Stimulated activated CD4-positive, alpha-beta T cell treated with anti-CD3 and anti-CD28 coated beads, Interleukin-4, amount 100 ng/mL, for 48 hours (primary cell): Measurements from ENCODE around the gene SMIM7.

ENCODE experiments used
- DNase-seq, 2 donors: peaks; one replicate each; pipeline ENCODE4 v3.0.0-alpha.2; 2020; ENCODE audit warnings: low read depth in 2 of 2

The SMIM7 gene

DNA sequence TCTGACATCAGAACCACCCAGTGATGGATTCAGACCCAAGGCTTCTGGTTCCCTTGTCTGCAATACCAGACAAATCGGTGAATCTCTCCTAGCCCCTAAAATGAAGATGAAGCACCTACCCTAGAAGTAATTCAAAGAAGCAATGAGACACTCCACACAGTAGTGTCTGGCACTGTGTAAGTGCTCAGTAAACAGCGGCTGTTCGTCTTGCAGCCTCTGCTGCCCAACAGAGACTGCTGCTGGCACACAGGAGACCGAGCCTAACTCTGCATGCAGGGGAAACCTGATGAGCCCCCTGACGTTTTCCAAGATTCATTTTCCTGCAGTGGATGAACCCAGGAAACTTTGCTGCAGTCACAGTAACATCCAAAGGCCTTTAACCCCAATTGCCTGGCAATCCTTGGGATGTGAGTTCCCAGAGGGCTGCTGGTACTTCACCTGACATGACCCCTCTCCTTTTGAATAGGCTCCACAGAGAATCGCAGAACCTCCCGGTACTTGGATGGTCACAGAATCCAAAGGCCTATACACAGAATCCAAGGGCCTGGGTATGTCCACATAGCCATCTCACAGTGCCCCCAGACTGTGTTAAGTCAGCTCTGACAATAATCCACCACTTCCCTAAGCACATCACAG is 38.7 kb downstream of the SMIM7 start:
- DNase-seq, result no peak

GRCh38 chr19:16620584-16620983 is 39.4 kb downstream of the SMIM7 start:
- DNase-seq, result no peak

- no peak for DNase-seq
These were observed 39.9 kb downstream of the SMIM7 start for GRCh38 chr19:16620018-16620417.

DNA sequence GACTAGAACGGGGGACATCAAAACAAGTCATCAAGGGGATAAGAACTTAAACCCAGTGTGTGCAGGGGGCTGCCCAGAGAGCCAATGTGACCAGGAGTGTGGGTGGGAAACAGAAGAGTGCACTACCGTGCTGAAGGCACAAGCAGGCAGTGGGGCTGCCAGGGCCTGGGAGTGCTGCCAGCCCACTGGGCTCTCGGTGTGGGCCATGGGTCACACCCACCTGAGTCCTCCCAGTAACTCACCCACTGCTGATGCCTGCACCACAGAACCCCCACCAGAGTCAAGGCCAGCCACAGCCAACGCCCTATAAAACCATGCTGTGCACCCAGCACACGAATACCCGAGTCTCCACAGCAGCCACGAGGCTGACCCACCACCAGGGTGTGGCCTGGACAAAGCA is 40.5 kb downstream of the SMIM7 start:
- DNase-seq, result no peak

DNA sequence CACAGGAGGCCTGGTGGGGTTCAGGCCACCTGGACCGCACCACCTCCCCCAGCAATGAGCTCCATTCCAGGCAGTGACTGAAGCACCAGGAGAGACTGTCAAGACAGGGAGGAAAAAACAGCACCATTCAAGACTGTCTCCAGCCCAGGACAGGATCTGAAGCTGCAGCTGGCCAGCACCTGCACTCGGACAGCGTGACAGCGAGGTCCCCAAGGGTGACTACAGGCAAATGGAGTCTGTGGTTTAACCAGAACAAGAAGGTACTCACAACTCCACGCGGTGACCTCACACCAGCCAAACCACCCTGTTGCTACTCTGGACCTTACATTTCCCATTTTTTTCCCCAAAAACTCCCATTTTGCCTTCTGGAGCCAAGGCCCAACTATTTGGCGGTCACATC is 41.7 kb downstream of the SMIM7 start:
- DNase-seq, result no peak

DNA sequence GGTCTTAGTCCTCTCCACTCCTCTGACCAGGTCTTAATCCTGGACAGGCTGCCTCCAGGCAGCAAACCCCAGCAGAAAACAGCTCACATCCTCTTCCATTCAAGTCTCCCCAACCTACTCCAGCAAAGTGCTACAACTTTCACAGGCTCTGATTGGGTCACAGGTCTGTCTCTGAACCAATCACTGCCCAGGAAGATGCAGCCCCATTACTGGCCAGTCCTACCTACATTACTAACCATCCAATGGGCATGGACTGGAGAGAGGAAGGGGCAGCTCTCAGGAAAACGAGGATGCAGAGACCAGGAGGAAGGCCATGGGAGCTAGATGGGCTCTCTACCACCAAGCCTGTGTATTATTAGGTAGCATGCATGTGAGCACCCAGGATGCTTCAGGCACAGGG is 44.1 kb downstream of the SMIM7 start:
- no peak for DNase-seq

DNA sequence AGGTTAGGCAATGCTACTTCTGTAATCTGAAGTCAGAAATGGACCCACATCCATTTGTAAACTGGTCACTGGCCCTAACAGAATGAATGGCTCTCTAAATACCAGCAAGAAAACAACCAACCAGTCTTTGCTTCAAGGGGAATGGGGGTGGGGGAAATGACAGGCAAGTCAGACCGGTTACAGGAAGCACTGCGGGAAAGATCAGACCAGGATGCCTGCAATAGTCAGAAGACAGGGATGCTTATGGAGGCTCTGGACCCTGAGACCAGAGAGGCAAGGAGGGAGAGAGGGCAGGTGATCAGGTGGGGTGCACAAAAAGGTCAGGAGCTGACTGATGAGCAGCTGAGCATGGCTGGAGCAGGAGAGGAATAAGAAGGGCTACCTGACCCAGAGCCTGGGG is 45.0 kb downstream of the SMIM7 start:
- DNase-seq, result no peak

DNA sequence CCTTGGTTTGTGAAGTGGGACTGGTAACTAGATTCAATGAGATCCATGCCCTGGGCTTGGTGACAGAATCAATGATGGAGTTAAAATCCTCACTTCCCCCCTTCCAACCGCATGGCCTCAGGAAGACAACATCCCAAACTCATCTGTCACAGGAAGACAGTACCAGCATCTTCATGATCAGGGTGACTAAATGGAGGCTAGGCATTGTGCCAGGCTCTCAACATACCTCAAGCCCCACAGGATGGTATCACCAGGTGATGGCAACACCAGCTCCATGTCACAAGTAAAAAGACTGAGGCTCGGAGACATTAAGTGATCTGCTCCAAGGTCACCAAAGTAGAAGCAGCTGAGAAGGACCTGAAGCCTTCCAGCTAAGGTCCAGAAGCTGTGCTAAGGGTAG is 46.1 kb downstream of the SMIM7 start:
- DNase-seq, result no peak

GRCh38 chr19:16612636-16613035 is 47.3 kb downstream of the SMIM7 start:
- no peak for DNase-seq

- DNase-seq, result no peak
These were observed 48.8 kb downstream of the SMIM7 start for GRCh38 chr19:16611121-16611520.

- DNase-seq, result no peak
These were observed 50.3 kb downstream of the SMIM7 start for GRCh38 chr19:16609511-16610200.

DNA sequence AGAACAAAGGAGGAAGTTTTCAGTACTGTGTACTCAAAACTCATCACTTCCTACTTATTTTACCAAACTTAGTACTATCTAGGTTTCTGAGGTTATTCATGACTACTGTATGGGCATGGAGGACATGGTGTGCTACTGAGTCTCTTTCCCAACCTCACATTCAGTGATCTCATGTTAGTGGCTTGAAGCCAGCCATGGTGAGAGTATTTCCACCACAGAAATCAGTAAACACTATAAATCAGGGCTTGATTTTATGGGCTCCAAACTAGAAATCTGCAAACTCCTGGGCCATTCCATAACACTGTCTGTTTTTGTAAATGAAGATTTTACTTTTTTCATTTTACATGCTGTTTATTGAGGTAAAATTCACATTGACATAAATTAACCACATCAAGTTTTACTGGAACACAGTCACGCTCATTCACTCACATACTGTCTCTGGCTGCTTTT is 51.6 kb downstream of the SMIM7 start:
- no peak for DNase-seq

GRCh38 chr19:16607819-16608218 is 52.1 kb downstream of the SMIM7 start:
- DNase-seq, result no peak

DNA sequence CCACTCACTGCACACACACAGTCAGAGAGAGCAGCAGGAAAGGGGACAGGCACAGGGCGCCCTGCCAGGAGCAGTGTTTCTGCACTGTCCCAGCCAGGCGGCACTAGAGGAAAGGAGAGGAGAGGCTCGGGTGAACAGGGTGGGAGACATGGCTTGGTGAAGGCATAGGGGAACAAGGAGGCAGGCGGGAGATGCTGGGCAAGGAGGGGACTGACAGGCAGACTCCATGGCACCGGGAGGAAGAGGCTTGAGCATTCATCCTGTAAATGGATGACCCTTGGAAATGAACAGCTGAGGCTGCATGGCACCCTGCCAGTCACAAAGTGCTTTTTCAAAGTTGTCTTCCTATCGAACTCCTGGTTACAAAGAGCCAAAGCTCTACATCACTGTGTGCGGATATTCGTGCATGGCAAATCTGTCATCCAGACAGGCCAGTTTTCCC is 54.4 kb downstream of the SMIM7 start:
- DNase-seq, result no peak

- DNase-seq, result no peak
These were observed 54.8 kb downstream of the SMIM7 start for GRCh38 chr19:16605115-16605514.

DNA sequence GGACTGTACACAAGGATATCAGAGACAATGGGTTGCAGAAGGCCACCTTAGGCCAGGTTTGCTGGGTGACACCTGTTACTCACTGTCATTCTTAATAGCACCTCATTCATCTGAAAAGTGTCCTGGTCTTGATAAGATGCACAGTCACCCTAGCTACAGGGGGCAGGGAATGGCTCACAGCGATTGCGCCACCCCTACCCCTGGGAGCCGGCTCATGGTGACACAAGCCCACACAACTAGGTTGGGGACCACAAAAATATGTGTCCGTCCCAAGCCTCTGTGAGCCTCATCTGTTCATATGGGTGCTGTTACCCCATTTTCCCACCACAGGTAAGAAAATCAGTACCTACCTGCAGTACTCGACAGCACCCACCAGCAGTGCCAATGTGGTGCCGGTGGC is 55.3 kb downstream of the SMIM7 start:
- DNase-seq, result no peak

GRCh38 chr19:16603090-16603489 is 56.9 kb downstream of the SMIM7 start:
- no peak for DNase-seq

DNA sequence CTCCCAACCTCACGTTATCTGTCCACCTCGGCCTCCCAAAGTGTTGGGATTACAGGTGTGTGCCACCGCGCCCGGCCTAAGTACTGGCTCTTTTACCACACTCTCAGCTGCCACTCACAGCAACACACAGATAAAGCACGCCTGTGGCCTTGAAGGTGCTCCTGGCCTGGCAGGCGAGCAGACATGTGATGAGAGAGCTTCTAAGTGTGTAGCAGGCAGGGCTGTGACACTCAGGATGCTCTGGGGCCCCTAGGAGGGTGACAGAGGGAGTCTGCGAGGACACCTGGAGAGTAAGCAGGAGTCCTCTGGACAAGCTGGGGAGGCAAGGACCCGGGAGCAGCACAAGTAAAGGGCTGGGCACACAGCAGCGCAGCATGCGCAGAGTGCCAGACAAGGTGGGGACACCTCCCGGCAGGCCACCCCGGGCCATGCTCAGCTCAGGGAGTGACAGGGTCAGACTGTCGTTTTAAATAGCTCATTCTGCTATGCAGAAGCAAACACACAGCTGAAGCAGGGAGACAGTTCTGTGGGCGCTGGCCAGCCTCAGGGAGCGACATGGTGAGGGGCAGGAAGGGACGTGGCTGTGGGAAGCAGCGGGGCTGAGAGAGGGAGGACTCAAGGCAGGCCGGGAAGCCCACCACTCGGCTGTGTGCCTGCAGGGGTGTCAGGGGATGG is 58.4 kb downstream of the SMIM7 start:
- DNase-seq, result no peak

- DNase-seq, result no peak
These were observed 59.1 kb downstream of the SMIM7 start for GRCh38 chr19:16600824-16601223.

GRCh38 chr19:16599655-16600346 is 60.1 kb downstream of the SMIM7 start:
- no peak for DNase-seq

DNA sequence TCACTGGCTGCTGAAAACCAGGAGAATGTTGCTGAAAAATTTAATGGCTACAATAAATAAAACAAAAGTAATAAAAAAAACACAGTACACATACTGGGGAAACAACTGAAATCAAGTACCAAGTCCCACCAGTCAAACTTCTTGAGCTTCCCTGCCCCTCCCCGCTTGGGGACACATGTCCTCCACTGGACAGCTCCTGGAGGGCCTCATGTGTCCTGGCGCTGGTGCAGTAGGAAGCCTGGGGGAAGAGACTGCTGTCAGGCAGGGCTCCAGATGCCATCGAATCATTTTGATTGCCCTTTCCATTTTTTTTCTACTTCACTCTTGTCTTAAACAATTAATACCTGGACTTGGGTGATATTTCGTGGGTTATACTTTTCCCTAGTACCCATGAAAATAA is 61.1 kb downstream of the SMIM7 start:
- DNase-seq, result no peak

DNA sequence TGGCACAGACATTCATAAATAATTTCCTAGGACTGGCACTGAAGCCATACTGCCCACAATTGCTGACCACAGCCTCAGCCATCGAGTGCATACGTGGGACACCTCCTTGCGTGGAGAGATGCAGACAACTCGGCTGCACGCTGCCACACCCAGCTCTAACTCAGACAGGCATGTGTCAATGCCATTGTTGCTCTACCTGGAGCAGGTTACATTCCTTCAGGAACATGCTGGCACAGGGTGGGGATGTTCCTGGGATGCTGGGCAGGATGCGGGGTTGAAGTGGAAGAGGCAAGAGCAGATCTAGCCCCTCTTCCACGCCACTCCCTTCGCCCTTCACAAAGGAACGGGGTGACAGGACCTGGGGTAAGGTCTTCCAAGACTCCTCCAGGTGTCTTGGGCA is 63.5 kb downstream of the SMIM7 start:
- no peak for DNase-seq
